MM.1S (cell line): ENCODE data around the gene PTH1R.

Source experiments
- DNase-seq: peaks from one replicate; pipeline ENCODE4 v3.0.0-alpha.2; 2015
- H2AFZ ChIP-seq: fragments of 300-600 bp; sonication (generic); 2 replicates; pipeline ENCODE4 v1.6.0; 2016; ENCODE audit warnings: antibody characterized with exemption, low read length
- H3F3A ChIP-seq: fragments of 300-600 bp; sonication (generic); 2 replicates; pipeline ENCODE4 v1.6.1; 2016; ENCODE audit warnings: mild to moderate bottlenecking, antibody characterized with exemption, low read length, moderate library complexity, mixed read lengths; ENCODE audit not compliant: insufficient read depth
- H3K27ac ChIP-seq: fragments of 300-600 bp; sonication (generic); 2 replicates; pipeline ENCODE4 v1.5.1; 2016; ENCODE audit warnings: mild to moderate bottlenecking, low read length
- H3K27me3 ChIP-seq: fragments of 300-600 bp; sonication (generic); replicated peaks from 2 replicates; pipeline ENCODE4 v1.6.0; 2016; ENCODE audit warnings: low read length; ENCODE audit not compliant: insufficient read depth
- H3K36me3 ChIP-seq: fragments of 300-600 bp; sonication (generic); replicated peaks from 2 replicates; pipeline ENCODE4 v1.6.1; 2016; ENCODE audit warnings: mild to moderate bottlenecking, low read length, mixed read lengths; ENCODE audit not compliant: insufficient read depth
- H3K4me1 ChIP-seq: fragments of 300-600 bp; sonication (generic); 2 replicates; pipeline ENCODE4 v1.6.1; 2016; ENCODE audit warnings: low read length, mixed read lengths
- H3K4me2 ChIP-seq: fragments of 300-600 bp; sonication (generic); 2 replicates; pipeline ENCODE4 v1.6.0; 2016; ENCODE audit warnings: low read depth, low read length
- H3K4me3 ChIP-seq: fragments of 300-600 bp; sonication (generic); 2 replicates; pipeline ENCODE4 v1.5.1; 2016; ENCODE audit warnings: low read length, mixed read lengths
- H3K79me2 ChIP-seq: fragments of 300-600 bp; sonication (generic); 2 replicates; pipeline ENCODE4 v1.6.1; 2016; ENCODE audit warnings: mixed run types, low read length, mixed read lengths
- H3K9ac ChIP-seq: fragments of 300-600 bp; sonication (generic); 2 replicates; pipeline ENCODE4 v1.6.1; 2016; ENCODE audit warnings: low read length, mixed read lengths
- H3K9me2 ChIP-seq: fragments of 300-600 bp; sonication (generic); replicated peaks from 2 replicates; pipeline ENCODE4 v1.6.1; 2016; ENCODE audit warnings: mild to moderate bottlenecking, low read length, mixed read lengths; ENCODE audit not compliant: insufficient read depth
- H3K9me3 ChIP-seq: fragments of 300-600 bp; sonication (generic); replicated peaks from 2 replicates; pipeline ENCODE4 v1.6.1; 2016; ENCODE audit warnings: mild to moderate bottlenecking, low read length, mixed read lengths; ENCODE audit not compliant: insufficient read depth
- H4K20me1 ChIP-seq: fragments of 300-600 bp; sonication (generic); 2 replicates; pipeline ENCODE4 v1.6.1; 2016; ENCODE audit warnings: mild to moderate bottlenecking, low read length, moderate library complexity, mixed read lengths; ENCODE audit not compliant: insufficient read depth
- EZH2 ChIP-seq: fragments of 300-600 bp; sonication (generic); optimal IDR thresholded peaks from 2 replicates; pipeline ENCODE3; 2017; ENCODE audit warnings: low read depth, mild to moderate bottlenecking, antibody characterized with exemption, low read length, mixed read lengths
- EZH2phosphoT487 ChIP-seq: fragments of 300-600 bp; sonication (generic); IDR thresholded peaks from 2 replicates; pipeline ENCODE4 v1.6.1; 2018; ENCODE audit warnings: antibody characterized with exemption, low read length
- TF ChIP-seq, protein P1 (sequence below): fragments of 300-600 bp; sonication (generic); IDR thresholded peaks from 2 replicates; pipeline ENCODE4 v1.5.1; 2016; ENCODE audit warnings: antibody characterized with exemption, low read length, mixed read lengths

The PTH1R gene

GRCh38 chr3:46869440-46869839 is 8.1 kb upstream of the PTH1R start:
- Histone ChIP-seq H4K20me1 (no peaks in the 10 kb centered on the region), H3K27ac (no peak overlapping the region), H2AFZ (no peak overlapping the region), H3K4me1 (no peaks in the 10 kb centered on the region), H3K9me3 (no peaks in the 10 kb centered on the region), H3K79me2 (no peaks in the 10 kb centered on the region), H3K9me2 (no peaks in the 10 kb centered on the region), H3K27me3 (0 out of 2 replicates have a peak, but pooled peaks cover 4% of the 10 kb centered on the region), H3K4me2 (no peak overlapping the region), H3K36me3 (no peaks in the 10 kb centered on the region), H3K9ac (no peak overlapping the region), H3K4me3 (no peak overlapping the region), H3F3A (no peaks in the 10 kb centered on the region)
- no peak for TF ChIP-seq EZH2
- TF ChIP-seq, protein P1, sequence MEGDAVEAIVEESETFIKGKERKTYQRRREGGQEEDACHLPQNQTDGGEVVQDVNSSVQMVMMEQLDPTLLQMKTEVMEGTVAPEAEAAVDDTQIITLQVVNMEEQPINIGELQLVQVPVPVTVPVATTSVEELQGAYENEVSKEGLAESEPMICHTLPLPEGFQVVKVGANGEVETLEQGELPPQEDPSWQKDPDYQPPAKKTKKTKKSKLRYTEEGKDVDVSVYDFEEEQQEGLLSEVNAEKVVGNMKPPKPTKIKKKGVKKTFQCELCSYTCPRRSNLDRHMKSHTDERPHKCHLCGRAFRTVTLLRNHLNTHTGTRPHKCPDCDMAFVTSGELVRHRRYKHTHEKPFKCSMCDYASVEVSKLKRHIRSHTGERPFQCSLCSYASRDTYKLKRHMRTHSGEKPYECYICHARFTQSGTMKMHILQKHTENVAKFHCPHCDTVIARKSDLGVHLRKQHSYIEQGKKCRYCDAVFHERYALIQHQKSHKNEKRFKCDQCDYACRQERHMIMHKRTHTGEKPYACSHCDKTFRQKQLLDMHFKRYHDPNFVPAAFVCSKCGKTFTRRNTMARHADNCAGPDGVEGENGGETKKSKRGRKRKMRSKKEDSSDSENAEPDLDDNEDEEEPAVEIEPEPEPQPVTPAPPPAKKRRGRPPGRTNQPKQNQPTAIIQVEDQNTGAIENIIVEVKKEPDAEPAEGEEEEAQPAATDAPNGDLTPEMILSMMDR: no peak
- TF ChIP-seq EZH2phosphoT487: no peak
- no peak for DNase-seq

DNA sequence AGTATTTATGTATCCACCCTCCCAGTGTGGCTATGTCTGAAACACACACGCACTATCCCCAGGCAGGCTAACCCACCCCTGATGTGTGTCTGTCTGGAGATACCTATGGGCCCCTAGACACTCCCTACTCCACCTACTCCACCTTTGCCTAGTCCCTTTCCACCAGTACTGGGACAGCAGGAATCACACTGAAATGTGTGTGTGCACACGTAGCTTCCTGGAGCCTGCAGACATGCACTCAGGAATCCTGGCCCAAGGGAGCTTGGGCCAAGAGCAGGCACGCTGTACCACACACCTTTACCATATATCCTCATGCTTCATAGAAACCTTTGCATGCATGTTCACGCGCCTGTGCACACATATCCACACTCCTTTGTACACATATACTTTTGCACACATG is 6.9 kb upstream of the PTH1R start:
- no peaks in the 10 kb centered on the region for H3K79me2 ChIP-seq
- H3K27ac ChIP-seq: no peak overlapping the region
- no peaks in the 10 kb centered on the region for H3K36me3 ChIP-seq
- TF ChIP-seq EZH2: no peak
- TF ChIP-seq EZH2phosphoT487: no peak
- TF ChIP-seq, protein P1: no peak
- no peak overlapping the region for H3K4me3 ChIP-seq
- no peaks in the 10 kb centered on the region for H3K9me2 ChIP-seq
- H3K27me3 ChIP-seq: 0 out of 2 replicates have a peak, but pooled peaks cover 4% of the 10 kb centered on the region
- no peak for DNase-seq
- no peak overlapping the region for H3K9ac ChIP-seq
- H4K20me1 ChIP-seq: no peaks in the 10 kb centered on the region
- H2AFZ ChIP-seq: no peak overlapping the region
- no peaks in the 10 kb centered on the region for H3K4me1 ChIP-seq
- H3F3A ChIP-seq: no peaks in the 10 kb centered on the region
- H3K4me2 ChIP-seq: no peak overlapping the region
- H3K9me3 ChIP-seq: no peaks in the 10 kb centered on the region

DNA sequence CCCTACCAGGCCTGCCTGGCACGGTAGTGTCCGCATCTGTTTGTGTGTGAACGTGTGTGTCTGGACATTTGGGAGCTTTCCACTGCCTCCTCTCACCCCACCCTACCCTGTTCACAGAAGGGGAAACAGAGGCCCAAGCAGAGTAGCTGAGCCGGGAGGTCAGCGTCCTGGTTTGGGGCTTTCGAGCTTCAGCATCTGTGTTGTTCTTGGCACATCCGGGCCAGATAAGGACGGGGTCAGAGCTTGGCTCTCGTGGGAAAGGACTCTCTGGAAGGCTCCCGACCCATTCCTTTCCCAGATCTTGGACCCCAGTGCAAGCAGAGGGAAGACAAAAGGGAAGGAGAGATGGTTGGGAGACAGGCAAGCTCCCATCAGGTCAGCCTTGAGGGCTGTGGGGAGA is 6.3 kb upstream of the PTH1R start:
- Histone ChIP-seq H3K27me3 (0 out of 2 replicates have a peak, but pooled peaks cover 4% of the 10 kb centered on the region), H3K9ac (no peak overlapping the region), H3F3A (no peaks in the 10 kb centered on the region), H3K9me3 (no peaks in the 10 kb centered on the region), H3K4me1 (no peaks in the 10 kb centered on the region), H3K36me3 (no peaks in the 10 kb centered on the region), H2AFZ (no peak overlapping the region), H3K4me2 (no peak overlapping the region), H3K4me3 (no peak overlapping the region), H3K79me2 (no peaks in the 10 kb centered on the region), H3K9me2 (no peaks in the 10 kb centered on the region), H4K20me1 (no peaks in the 10 kb centered on the region), H3K27ac (no peak overlapping the region)
- no peak for DNase-seq
- no peak for TF ChIP-seq EZH2
- TF ChIP-seq, protein P1: no peak
- TF ChIP-seq EZH2phosphoT487: no peak
